GM18505 (cell line): Measurements from ENCODE around the gene PER1.
"Not testable (repeated sequence)": the region's sequence is repeated elsewhere in the genome, so short reads cannot be mapped to it uniquely, and the experiment has no call there.

Experiments
- ATAC-seq: cut with Tn5 transposase; IDR thresholded peaks from one replicate; pipeline ENCODE4 v1.9.1; 2021; ENCODE audit not compliant: unreplicated experiment
- POLR2A ChIP-seq: IDR thresholded peaks from 4 replicates; pipeline ENCODE4 v1.6.1; 2011; ENCODE audit warnings: borderline replicate concordance; ENCODE audit not compliant: insufficient read depth, insufficient read length; ENCODE audit errors: extremely low read depth

PER1 gene

GRCh38 chr17:8185582-8186445 is 33.6 kb upstream of the PER1 start:
- peak; percentile 29 for ATAC-seq
- peak; percentile 62 for TF ChIP-seq POLR2A

DNA sequence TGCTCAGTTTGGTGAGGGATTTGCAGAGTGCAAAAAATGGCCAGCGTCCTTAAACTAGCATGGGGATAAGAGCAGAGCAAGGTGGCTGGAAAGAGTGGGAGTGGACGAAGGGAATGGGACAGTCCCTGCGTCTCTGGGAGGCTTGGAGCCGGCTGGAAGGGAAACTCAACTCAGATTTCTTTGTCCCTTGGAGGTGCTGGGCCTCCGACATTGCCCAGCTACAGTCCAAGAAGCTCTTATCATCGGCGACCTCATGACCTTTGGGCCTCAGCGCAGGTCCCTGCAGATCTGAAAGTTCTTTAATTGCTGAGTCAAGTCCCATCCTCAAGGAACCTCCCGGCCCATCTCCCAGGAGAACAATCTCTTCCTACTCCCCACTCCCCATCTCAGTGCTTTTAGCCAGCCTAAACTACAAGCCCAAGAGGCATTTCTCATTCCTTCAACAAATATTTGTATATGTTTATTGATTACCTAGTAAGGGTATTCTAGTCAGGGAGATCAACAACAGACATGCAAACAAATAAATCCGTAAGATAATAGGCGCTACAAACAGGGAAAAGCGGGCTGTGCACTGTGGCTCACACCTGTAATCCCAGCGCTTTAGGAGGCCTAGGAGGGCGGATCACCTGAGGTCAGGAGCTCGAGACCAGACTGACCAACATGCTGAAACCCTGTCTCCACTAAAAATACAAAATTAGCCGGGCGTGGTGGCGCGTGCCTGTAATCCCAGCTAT is 25.0 kb upstream of the PER1 start:
- no peak for ATAC-seq
- no peak for TF ChIP-seq POLR2A

DNA sequence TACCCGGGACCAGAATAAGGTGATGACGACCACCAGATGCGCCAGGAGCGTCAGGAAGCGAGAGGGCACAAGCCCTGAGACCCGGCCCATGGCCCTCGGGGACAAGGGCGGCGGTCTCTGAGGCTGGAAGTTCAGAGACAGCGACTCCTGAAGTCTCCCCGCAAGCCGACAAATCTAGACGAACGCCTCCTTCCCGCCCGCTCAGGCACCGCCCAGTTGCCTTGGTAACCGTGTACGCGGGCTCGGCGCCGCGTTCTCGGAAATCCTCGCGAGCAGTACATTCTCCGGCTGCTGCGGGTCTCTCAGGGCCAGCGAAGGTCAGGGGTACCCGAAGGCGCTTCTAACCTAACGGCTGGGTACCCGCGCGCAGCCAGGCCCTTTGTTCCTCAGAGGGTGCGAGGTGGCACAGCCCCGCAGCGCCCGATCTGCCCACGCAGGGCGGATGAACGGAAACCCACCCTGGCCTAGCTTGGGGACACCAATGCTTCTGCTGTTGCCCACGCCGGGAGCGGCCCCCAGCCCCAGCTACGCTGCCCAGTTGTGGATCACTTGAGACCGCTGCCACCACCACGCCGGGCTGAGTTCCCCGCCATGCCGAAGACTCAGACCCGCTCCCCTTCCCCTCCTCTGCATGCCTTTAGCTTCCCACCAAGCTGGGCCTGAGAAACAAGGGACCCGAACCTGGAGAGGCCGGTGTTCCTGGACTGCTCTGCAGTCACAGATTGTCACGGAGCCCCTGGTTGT is 24.2 kb upstream of the PER1 start, which contains the start of gene TMEM107:
Gene TMEM107 (minus strand): TSS at position 184 of the 744 bp plus-strand sequence. CDS start 94 bp downstream, at position 90.
- ATAC-seq: peak; percentile 35
- peak; percentile 68 for TF ChIP-seq POLR2A

DNA sequence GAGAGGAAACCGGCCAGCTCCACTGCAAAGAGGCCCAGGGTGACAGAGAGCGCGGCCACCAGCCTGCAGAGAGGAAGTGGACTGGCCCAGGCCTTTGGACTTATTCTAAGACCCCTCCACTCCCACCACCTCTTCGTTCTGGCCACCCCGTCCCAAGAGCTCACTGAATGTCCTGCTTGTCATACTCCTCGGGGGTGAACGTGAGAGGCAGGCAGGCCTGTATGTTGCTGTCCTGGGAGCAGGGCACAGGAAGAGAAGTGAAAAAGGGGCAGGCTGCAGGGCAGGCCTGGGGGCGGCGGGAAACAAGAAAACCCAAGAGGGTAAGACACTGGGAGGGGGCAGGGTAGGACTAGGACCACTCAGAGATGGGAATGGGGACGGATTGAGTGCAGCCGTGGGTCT is 23.6 kb upstream of the PER1 start:
- no peak for TF ChIP-seq POLR2A
- ATAC-seq: peak; percentile 4

- no peak for ATAC-seq
- no peak for TF ChIP-seq POLR2A
Observed at GRCh38 chr17:8173871-8174322, 21.7 kb upstream of the PER1 start.

DNA sequence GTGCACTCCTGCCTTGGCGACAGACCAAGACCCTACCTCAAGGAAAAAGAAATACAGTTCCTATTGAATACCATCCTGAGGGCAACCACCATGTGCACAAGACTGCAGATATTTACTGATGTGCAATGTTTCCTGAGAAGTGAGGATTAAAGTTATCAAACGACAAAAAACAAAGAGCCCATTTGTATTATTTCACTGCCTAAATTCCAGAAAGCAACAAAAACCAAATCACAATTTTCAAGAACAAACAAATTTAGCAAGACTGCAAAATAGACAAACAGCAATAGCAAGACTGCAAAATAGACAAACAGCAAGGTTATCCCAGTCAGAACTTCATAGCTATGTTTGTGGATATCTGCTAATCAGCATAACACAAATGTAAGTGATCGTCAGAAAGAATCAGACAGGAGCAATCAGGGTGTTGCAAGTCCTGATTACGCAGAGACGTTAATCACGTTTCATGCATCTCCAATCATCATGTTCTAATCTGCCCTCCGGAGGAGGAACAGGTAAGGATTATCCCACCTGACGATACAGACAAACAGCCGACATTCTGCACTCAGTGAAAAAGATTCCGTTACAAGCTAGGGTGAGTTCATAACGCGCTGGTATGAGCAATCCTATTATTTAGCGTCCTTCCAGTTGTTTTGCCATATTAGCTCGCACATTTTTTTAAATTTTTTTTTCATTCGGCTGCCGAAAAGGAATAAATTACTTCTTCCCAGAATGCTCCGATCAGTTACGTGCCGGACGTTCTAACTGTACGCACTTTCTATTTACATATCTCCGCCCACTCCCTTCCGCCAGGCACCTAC is 21.1 kb upstream of the PER1 start:
- ATAC-seq: peak; percentile 61
- peak; percentile 100 for TF ChIP-seq POLR2A

- not testable (repeated sequence) for ATAC-seq
Observed at GRCh38 chr17:8170186-8170585, 18.0 kb upstream of the PER1 start.

- ATAC-seq: no peak
- no peak for TF ChIP-seq POLR2A
Observed at GRCh38 chr17:8167526-8167925, 15.3 kb upstream of the PER1 start.

DNA sequence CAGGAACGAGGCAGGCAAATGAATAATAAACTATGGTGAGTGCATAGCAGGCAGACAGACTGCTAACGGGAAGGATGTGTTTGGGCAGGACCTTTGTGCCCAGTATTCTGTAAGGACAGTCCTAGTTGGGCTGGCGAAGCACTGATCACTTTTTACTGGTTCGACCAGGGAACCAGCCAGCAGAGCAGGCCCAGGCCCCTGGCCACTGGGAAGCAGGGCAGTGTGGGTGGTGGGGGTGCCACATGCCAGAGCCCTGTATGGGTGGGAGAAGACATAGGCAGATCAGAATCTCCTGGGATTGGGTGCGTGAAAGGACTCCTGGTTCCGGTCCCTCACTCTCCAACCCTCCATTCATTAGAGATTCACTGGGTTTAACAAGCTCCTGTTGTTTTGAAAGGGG is 14.5 kb upstream of the PER1 start:
- no peak for TF ChIP-seq POLR2A
- no peak for ATAC-seq

- no peak for ATAC-seq
- no peak for TF ChIP-seq POLR2A
Observed at GRCh38 chr17:8164815-8165131, 12.6 kb upstream of the PER1 start.

DNA sequence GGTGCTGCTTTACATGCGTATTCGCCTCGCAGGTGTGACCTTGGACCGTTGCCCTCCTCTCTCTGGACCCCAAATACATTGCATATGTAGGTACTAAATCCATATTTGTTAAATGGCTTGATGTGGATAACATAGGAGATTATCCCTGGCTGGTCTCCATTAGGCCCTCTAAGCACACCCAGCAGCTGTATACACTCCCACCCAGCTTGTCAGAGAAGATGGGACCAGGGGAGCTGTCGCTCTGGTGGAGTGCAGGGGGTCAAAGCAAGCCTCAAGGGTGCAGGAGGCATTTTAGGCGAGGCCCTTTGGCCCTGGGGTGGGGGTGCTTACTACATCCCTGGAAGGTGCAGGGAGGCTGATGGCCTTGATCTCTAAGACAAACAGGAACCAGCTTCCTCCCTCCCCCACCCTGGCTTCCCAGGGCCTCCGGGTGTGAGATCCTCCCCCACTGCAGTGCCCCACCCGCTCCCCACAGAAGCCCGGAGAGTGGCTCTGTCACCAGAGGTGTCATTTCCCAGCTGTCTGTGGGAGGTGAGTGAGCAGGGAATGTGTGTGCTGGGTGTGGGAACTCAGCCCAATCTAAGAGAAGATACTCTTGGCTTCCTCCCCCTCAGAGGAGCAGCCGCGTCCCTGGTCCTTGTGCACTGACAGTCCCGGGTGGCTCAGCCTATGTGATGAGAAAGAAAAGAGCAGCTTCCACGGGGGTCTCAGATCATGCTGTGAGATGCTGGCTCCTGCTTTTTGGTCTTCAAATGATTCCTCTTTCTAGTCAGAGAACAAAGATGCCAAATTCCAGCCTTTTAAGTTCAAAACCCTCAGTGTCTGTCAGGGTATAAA is 12.0 kb upstream of the PER1 start:
- ATAC-seq: no peak
- TF ChIP-seq POLR2A: peak; percentile 43

GRCh38 chr17:8162997-8163977 is 11.1 kb upstream of the PER1 start:
- no peak for ATAC-seq
- no peak for TF ChIP-seq POLR2A
